Rectal smooth muscle tissue (tissue), 1 donor: ENCODE measurements around the gene DLG2.

Experiments used
- H3K27ac ChIP-seq: one replicate; pipeline ENCODE4 v1.7.0; 2013; ENCODE audit warnings: low read depth, low read length, inconsistent platforms
- H3K27me3 ChIP-seq: one replicate; pipeline ENCODE4 v1.7.0; 2013; ENCODE audit warnings: low read length; ENCODE audit not compliant: control insufficient read depth, insufficient read depth
- H3K36me3 ChIP-seq: one replicate; pipeline ENCODE4 v1.7.0; 2013; ENCODE audit warnings: low read length; ENCODE audit not compliant: control insufficient read depth, insufficient read depth
- H3K4me1 ChIP-seq: one replicate; pipeline ENCODE4 v1.7.0; 2013; ENCODE audit warnings: low read length; ENCODE audit not compliant: control insufficient read depth, insufficient read depth
- H3K4me3 ChIP-seq: one replicate; pipeline ENCODE4 v1.7.0; 2013; ENCODE audit warnings: low read length
- H3K9ac ChIP-seq: one replicate; pipeline ENCODE4 v1.7.0; 2013; ENCODE audit warnings: low read length

Gene DLG2

GRCh38 chr11:83908298-83908856, 1718.8 kb downstream of the DLG2 start:
- Histone ChIP-seq H3K36me3 (no peaks in the 10 kb centered on the region), H3K27ac (no peak overlapping the region), H3K4me1 (no peaks in the 10 kb centered on the region)

DNA sequence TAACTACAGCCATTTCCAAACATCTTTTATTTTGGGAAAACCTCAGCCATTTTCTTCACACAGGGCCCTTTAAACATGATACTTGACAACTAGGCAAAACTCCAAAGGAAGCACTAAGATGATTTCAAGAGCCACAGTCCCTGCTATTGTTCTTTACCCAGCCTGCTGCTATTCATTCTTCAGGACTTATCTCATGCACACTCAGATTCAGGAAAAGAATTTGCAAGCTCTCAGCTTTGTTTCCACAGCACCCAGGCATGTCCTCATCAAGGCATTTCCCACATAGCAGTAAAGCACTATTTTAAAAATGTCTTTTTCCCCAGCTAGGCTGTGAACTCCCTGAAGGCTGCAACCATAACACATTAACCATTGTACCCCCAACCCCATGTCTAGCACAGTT, 1731.6 kb downstream of the DLG2 start:
- no peak overlapping the region for H3K9ac ChIP-seq
- H3K4me3 ChIP-seq = no peak overlapping the region
- no peaks in the 10 kb centered on the region for H3K27me3 ChIP-seq
- no peaks in the 10 kb centered on the region for H3K36me3 ChIP-seq
- no peak overlapping the region for H3K27ac ChIP-seq
- no peaks in the 10 kb centered on the region for H3K4me1 ChIP-seq

More at GRCh38 chr11:83908298-83908856, 1718.8 kb downstream of the DLG2 start:
- Histone ChIP-seq H3K27me3 (no peaks in the 10 kb centered on the region), H3K9ac (no peak overlapping the region), H3K4me3 (no peak overlapping the region)

GRCh38 chr11:83881428-83881827, 1745.7 kb downstream of the DLG2 start:
- no peak overlapping the region for H3K9ac ChIP-seq
- H3K4me3 ChIP-seq = no peak overlapping the region
- no peak overlapping the region for H3K27ac ChIP-seq
- no peaks in the 10 kb centered on the region for H3K27me3 ChIP-seq
- no peaks in the 10 kb centered on the region for H3K4me1 ChIP-seq
- no peaks in the 10 kb centered on the region for H3K36me3 ChIP-seq

- no peak overlapping the region for H3K9ac ChIP-seq
- H3K36me3 ChIP-seq = no peaks in the 10 kb centered on the region
- no peak overlapping the region for H3K4me3 ChIP-seq
- H3K27me3 ChIP-seq = no peaks in the 10 kb centered on the region
- H3K4me1 ChIP-seq = no peaks in the 10 kb centered on the region
- no peak overlapping the region for H3K27ac ChIP-seq
These were observed 1756.1 kb downstream of the DLG2 start for GRCh38 chr11:83871054-83871453.

DNA sequence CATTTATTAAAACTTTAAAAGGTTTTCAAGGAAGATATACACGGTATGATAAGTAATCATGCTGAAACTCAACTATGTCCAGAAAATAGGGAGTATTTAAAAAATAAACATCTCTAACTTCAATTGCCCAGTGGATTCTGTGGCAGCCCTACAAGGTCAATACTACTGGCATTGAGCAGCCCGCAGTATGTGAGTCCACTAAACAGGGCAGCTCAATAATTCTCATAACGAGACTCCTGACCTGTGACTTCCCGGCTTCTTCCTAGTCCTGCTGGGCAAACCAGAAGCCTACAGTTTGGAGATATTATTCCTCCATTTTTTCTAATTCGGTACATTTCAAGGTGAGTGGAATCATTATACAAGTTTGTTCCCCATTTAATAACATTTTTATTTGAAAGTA, 1760.5 kb downstream of the DLG2 start:
- no peaks in the 10 kb centered on the region for H3K4me1 ChIP-seq
- H3K4me3 ChIP-seq = no peak overlapping the region
- no peaks in the 10 kb centered on the region for H3K36me3 ChIP-seq
- no peak overlapping the region for H3K9ac ChIP-seq
- H3K27ac ChIP-seq = no peak overlapping the region
- H3K27me3 ChIP-seq = no peaks in the 10 kb centered on the region

- H3K36me3 ChIP-seq = no peaks in the 10 kb centered on the region
- no peaks in the 10 kb centered on the region for H3K27me3 ChIP-seq
- H3K4me1 ChIP-seq = no peaks in the 10 kb centered on the region
- no peak overlapping the region for H3K27ac ChIP-seq
- no peak overlapping the region for H3K4me3 ChIP-seq
- H3K9ac ChIP-seq = no peak overlapping the region
These were observed 1761.3 kb downstream of the DLG2 start for GRCh38 chr11:83865636-83866461.

DNA sequence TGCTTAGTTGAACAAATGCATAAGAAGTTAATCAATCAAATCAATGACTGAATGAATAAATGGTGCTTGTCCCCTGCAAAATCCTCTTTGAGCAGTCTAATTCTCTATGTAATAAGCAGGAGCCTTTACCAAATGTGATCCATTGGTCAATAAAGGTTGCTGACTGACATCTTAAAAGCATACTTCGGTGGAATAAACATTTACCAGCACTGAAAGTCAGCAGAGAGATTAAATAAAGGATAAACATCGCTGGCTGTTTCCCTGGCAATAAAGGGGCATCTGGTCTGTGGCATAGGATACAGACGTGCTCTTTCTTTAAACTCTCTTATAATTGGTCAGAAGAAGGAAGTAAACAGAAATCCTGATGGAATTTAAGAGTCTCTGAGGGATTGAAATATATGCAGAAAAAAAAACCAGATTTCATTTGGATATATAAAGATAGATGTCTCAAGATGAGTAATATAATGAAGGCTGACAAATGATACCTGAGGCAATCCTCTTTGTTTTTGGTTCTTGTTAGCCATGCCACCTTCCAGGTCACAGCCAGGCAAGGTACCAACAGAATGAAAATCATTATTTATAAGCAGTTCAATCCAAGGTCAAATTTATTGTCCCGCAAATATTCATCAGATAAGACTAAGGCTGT, 1762.6 kb downstream of the DLG2 start:
- H3K27ac ChIP-seq = no peak overlapping the region
- no peaks in the 10 kb centered on the region for H3K36me3 ChIP-seq
- no peaks in the 10 kb centered on the region for H3K27me3 ChIP-seq
- no peak overlapping the region for H3K9ac ChIP-seq
- H3K4me1 ChIP-seq = no peaks in the 10 kb centered on the region
- H3K4me3 ChIP-seq = no peak overlapping the region

DNA sequence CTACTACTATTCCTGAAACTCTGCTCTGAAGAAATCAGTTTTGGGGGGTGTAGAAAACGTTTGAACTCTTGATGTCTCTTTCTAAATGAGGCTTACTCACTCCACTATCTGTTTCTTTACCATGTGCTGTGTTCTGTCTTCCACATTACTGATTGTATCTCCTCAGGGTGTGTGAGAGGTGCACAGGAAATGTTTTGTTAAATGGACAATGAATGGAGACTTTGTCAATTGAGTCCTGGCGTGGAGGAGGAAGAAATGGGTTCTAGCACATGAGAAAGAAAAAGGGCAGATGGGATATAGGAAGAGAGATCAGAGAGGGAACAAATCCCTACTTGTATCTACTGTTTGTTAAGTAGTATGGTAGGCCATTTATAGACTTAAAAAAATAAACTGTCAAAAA, 1763.9 kb downstream of the DLG2 start:
- Histone ChIP-seq H3K27ac (no peak overlapping the region), H3K4me1 (no peaks in the 10 kb centered on the region), H3K36me3 (no peaks in the 10 kb centered on the region), H3K4me3 (no peak overlapping the region), H3K9ac (no peak overlapping the region), H3K27me3 (no peaks in the 10 kb centered on the region)

- Histone ChIP-seq H3K27me3 (no peaks in the 10 kb centered on the region), H3K4me1 (no peaks in the 10 kb centered on the region), H3K27ac (no peak overlapping the region), H3K36me3 (no peaks in the 10 kb centered on the region), H3K9ac (no peak overlapping the region), H3K4me3 (no peak overlapping the region)
These were observed 1764.5 kb downstream of the DLG2 start for GRCh38 chr11:83862691-83863090.

DNA sequence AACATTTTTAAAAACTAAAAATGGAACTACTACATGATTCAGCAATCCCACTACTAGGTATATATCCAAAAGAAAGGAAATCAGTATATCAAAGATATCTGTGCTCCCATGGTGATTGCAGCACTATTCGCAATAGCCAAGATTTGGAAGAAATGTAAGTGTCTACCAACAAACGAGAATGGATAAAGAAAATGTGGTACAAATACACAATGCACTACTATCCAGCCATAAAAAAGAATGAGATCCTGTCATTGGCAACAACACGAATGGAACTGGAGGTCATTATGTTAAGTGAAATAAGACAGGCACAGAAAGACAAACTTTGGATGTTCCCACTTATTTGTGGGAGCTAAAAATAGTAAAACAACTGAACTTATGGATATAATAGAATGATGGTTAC, 1765.1 kb downstream of the DLG2 start:
- H3K36me3 ChIP-seq = no peaks in the 10 kb centered on the region
- H3K9ac ChIP-seq = no peak overlapping the region
- no peak overlapping the region for H3K27ac ChIP-seq
- no peak overlapping the region for H3K4me3 ChIP-seq
- no peaks in the 10 kb centered on the region for H3K27me3 ChIP-seq
- H3K4me1 ChIP-seq = no peaks in the 10 kb centered on the region

DNA sequence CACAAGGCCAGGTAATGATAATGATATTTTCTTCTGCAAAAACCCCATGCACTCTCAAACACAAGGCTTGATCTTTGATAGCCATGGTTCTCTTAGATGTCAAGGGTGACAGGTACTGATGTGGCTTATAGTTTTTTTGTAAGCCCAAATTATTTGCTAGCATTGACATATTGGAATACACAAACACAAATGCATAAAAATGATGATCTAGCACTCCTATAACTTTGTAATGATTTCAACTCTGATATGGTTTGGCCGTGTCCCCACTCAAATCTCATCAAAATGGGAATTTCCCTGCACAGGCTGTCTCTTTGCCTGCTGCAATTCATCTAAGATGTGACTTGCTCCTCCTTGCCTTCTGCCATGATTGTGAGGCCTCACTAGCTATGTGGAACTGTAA, 1768.5 kb downstream of the DLG2 start:
- Histone ChIP-seq H3K27ac (no peak overlapping the region), H3K9ac (no peak overlapping the region), H3K4me3 (no peak overlapping the region), H3K36me3 (no peaks in the 10 kb centered on the region), H3K27me3 (no peaks in the 10 kb centered on the region), H3K4me1 (no peaks in the 10 kb centered on the region)

DNA sequence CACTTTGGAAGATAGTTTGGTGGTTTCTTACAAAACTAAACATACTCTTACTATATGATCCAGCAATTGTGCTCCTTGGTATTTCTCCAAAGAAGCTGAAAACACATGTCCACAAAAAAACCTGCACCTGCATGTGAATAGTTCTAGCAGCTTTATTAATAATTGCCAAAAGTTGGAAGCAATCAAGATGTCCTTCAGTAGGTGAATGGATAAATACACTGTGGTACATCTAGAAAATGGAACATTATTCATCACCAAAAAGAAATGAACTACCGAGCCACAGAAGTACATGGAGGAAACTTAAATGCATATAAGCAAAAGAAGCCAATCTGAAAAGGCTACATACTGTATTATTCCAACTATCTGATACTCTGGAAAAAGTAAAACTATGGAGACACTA, 1771.9 kb downstream of the DLG2 start:
- H3K4me1 ChIP-seq = no peaks in the 10 kb centered on the region
- H3K36me3 ChIP-seq = no peaks in the 10 kb centered on the region
- H3K27ac ChIP-seq = no peak overlapping the region

More for the DNA sequence above, 1771.9 kb downstream of the DLG2 start:
- Histone ChIP-seq H3K27me3 (no peaks in the 10 kb centered on the region), H3K9ac (no peak overlapping the region), H3K4me3 (no peak overlapping the region)
